Neural cell (in vitro differentiated cells): ENCODE data around the gene ZIC4.

ENCODE experiments used
- EP300 ChIP-seq: fragments of 450-650 bp; conservative IDR thresholded peaks from 2 replicates; pipeline ENCODE4 v1.6.1; 2014; ENCODE audit warnings: antibody characterized with exemption, mild to moderate bottlenecking, moderate library complexity; ENCODE audit not compliant: poor library complexity, severe bottlenecking
- MXI1 ChIP-seq: fragments of 450-650 bp; conservative IDR thresholded peaks from 2 replicates; pipeline ENCODE4 v1.6.1; 2014; ENCODE audit warnings: antibody characterized with exemption, mild to moderate bottlenecking; ENCODE audit not compliant: poor library complexity, severe bottlenecking
- POLR2AphosphoS5 ChIP-seq: IDR thresholded peaks from 2 replicates; pipeline ENCODE4 v1.6.1; 2012
- RAD21 ChIP-seq: fragments of 450-650 bp; conservative IDR thresholded peaks from 2 replicates; pipeline ENCODE4 v1.6.1; 2014; ENCODE audit warnings: antibody characterized with exemption, mild to moderate bottlenecking, moderate library complexity
- SMC3 ChIP-seq: fragments of 450-650 bp; conservative IDR thresholded peaks from 2 replicates; pipeline ENCODE4 v1.6.1; 2014; ENCODE audit warnings: antibody characterized with exemption, mild to moderate bottlenecking, moderate library complexity; ENCODE audit not compliant: poor library complexity
- TAF1 ChIP-seq: IDR thresholded peaks from 2 replicates; pipeline ENCODE4 v1.6.1; 2012; ENCODE audit warnings: low read depth
- TF ChIP-seq, protein P1 (sequence below): fragments of 450-650 bp; IDR thresholded peaks from 2 replicates; pipeline ENCODE4 v1.5.1; 2014; ENCODE audit warnings: antibody characterized with exemption, mild to moderate bottlenecking, moderate library complexity; ENCODE audit not compliant: poor library complexity, severe bottlenecking

- peak; percentile 25 for TF ChIP-seq POLR2AphosphoS5
- TF ChIP-seq TAF1: no peak
- TF ChIP-seq, protein P1, sequence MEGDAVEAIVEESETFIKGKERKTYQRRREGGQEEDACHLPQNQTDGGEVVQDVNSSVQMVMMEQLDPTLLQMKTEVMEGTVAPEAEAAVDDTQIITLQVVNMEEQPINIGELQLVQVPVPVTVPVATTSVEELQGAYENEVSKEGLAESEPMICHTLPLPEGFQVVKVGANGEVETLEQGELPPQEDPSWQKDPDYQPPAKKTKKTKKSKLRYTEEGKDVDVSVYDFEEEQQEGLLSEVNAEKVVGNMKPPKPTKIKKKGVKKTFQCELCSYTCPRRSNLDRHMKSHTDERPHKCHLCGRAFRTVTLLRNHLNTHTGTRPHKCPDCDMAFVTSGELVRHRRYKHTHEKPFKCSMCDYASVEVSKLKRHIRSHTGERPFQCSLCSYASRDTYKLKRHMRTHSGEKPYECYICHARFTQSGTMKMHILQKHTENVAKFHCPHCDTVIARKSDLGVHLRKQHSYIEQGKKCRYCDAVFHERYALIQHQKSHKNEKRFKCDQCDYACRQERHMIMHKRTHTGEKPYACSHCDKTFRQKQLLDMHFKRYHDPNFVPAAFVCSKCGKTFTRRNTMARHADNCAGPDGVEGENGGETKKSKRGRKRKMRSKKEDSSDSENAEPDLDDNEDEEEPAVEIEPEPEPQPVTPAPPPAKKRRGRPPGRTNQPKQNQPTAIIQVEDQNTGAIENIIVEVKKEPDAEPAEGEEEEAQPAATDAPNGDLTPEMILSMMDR: no peak
- TF ChIP-seq RAD21: no peak
- no peak for TF ChIP-seq EP300
- TF ChIP-seq SMC3: no peak
- no peak for TF ChIP-seq MXI1
Observed at GRCh38 chr3:147413686-147414389, 7.5 kb upstream of the ZIC4 start.
